Right hindlimb (tissue), 1 donor: Measurements from ENCODE around the gene CENPX.
"Not testable (repeated sequence)": the region's sequence is repeated elsewhere in the genome, so short reads cannot be mapped to it uniquely, and the experiment has no call there.

Source experiments
- DNase-seq: peaks from one replicate; pipeline ENCODE4 v3.0.0-alpha.2; 2018

Gene CENPX

DNA sequence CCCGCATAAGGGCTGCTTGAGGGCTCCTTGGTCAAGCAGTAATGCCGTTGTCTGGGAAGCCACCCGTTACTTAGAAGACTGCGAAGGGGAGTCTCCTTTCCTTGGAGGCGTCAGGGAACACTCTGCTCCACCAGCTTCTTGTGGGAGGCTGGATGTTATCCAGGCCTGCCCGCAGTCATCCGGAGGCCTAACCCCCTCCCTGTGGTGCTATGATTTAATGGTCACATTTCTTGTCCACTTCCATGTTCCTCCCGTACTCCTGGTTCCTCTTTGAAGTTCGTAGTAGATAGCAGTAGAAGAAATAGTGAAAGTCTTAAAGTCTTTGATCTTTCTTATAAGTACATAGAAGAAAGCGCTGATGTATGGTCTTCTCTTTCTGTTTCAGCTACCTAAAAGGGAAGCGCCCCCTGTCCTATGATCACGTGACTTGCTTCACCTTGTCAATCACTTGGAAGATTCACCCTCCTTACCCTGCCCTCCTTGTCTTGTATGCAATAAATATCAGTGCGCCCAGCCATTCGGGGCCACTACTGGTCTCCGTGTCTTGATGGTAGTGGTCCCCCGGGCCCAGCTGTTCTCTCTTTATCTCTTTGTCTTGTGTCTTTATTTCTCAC lies 16.2 kb upstream of the CENPX start:
- DNase-seq: not testable (repeated sequence)

DNA sequence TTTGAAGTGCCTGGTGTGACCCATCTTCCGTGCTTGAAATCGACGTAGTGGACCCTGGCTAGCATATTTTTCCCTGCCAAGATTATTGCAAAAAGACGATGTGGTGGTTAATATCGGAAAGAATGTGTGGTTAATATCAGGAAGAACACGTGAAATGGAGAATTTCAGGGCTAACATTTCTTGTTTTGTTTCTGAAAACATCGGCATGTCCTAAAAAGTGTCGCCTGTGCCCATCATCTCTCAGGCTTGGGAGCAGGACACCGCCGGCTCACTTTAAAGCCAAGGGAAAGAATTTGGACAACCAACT lies 15.2 kb upstream of the CENPX start:
- DNase-seq: no peak

DNA sequence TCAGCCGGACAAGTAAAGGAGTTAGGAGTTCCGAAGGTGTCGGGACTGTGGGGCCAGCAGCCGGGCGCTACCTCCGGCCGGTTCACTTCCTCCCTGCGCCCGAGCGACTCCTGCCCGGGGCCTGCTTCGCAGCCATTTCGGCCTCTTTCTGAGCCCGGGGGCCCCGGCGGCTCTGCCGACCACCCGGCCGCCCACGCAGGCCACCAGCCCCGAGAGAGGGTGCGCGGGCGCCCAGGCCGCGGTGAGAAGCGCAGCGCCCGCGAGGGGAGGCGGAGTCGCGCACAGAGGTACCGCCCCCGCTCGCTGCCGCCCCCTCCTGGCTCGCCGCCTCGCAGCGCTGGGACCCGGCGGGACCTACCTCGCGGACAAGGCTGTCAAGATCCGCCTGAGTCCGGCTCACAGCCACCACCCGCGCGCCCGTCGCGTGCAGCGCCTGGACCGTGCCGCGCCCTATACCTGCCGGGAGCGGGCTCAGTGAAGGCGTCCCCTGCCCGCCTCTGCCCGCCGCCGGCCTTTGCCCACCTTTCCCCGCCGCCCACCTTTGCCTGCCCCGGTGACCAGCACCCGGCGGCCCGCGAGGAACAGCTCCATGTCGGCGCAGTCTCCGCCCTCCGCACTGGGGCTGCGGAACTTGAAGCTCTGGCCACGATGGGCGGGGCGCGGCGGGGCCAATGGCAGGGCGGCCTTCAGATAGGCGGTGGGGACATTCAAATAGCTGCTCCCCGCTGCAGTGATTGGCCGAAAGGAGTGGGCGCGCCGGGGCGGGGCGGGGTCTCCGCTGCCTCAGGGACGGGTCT lies 14.6 kb upstream of the CENPX start, which contains the start of gene DCXR:
Gene DCXR, minus strand, starts transcription at position 606 of the 797 bp plus-strand sequence. Its CDS starts 15 bp downstream, at position 591.
- peak; percentile 98 for DNase-seq

DNA sequence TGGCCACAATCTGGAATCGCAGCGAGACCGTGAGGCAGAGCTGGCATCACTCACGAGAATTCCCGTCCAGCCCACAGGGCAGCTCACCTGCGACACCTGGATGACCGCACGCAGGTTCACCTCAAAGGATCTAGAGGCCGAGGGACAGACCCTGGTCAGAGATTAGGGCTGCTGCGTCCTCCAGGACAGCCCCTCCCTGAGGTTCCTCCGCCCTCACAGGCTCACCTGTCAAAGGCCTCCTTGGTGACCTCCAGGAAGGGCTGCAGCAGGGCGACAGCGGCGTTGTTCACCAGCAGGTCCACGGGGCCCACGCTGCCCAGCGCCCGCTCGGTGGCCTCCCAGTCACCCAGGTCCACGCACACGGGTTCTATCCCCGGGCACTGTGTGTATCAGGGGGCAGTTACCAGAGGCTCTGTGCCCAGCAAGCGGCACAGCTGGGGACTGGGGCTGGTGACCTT lies 14.0 kb upstream of the CENPX start:
- no peak for DNase-seq

DNA sequence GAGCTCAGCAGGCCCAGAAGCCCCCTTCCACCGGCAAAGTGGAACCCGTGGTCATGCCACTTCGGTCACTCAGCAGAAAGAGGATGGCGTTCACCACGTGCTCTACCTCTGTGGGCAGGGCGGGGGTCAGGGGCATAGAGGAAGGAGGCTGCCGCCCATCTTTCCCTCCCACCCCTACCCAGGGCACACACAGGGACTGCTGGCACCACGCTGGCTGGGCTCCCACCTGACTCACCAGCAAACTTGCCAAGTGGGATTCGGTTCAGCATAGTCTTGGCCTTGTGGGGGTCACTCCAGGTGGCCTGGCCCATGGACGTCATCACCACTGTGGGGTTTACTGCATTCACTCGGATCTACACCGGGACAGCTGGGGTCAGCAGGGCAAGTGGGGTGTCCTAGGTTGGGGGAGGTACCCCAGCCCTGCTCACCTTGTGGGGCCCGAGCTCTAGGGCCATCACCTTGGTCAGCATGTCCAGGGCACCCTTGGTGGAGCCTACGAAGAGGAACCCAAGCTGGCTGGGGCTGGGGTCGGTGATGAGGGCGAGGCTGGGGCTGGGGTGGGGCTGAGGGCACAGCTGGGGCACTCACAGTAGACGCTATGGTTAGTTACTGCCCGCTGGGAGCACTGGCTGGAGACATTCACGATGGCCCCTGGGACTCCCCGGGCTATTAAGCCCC lies 13.4 kb upstream of the CENPX start:
- DNase-seq: no peak

DNA sequence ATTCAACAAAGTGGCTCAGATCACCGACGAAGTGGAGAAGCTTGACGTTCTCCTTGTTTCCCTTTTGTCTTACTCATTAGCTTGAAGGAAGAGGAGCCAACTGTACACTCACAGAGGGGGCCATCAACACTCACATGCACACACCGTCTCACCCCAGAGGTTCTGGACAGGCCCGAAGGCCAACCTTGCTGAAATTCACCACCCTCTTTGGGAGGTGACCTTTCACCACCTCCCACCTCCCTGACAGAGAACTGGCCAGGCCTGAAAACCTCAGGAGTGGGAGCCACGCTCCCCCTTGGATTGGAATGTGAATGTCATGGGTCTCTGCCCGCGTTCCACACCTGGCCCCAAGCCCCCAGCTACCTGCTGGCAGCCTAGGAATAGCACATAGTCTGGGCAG lies 12.8 kb upstream of the CENPX start:
- DNase-seq: no peak

DNA sequence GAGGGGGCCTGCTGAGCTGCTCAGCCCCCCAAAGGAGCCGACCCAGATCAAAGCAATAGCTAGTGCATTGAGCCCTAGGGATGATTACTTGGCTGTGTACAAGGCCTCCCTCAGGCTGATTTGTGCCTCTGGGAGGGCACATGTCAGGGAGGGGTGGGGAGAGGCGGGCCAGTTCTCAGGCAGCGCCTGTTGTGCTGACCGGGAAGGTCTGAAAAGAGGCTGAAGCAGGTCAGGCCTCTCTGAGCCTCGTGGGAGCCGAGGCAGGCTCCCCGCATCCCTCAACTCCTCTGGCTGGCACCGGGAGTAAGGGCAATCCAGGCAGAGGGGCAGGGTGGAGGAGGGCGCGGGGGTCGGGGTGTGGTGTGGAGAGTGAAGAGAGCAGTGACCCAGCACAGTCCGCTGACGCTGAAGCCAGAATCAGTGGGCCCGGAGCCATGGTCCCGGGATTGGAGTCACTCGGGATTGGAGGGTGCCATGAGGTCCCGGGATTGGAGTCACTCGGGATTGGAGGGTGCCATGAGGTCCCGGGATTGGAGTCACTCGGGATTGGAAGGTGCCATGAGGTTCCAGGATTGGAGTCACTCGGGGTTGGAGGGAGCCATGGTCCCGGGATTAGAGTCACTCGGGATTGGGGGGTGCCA lies 11.8 kb upstream of the CENPX start:
- no peak for DNase-seq

DNA sequence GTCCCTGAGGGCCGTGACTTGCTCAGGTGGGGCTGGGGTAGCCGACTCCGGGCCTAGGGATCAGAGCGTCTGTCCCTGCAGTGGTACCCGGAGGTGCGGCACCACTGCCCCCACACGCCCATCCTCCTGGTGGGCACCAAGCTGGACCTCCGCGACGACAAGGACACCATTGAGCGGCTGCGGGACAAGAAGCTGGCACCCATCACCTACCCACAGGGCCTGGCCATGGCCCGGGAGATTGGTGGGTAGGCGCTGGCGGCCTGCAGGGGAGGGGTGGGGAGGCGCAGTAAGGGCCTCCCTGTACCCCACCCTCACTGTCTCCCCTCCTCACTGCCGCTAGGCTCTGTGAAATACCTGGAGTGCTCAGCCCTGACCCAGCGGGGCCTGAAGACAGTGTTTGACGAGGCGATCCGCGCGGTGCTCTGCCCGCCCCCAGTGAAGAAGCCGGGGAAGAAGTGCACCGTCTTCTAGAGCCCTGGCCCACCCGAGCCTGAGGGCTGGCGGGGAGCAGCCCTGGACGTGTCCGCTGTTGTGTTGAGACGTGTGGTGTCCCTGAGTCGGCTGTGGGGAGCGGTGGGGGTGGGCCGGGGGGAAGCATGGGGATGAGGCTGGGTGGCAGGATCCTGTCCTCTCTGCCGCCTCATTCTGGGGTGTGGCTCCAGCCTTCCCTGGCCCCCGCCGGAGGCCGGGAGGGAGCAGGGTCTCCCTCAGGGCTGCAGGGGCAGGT lies 10.8 kb upstream of the CENPX start:
- no peak for DNase-seq

DNA sequence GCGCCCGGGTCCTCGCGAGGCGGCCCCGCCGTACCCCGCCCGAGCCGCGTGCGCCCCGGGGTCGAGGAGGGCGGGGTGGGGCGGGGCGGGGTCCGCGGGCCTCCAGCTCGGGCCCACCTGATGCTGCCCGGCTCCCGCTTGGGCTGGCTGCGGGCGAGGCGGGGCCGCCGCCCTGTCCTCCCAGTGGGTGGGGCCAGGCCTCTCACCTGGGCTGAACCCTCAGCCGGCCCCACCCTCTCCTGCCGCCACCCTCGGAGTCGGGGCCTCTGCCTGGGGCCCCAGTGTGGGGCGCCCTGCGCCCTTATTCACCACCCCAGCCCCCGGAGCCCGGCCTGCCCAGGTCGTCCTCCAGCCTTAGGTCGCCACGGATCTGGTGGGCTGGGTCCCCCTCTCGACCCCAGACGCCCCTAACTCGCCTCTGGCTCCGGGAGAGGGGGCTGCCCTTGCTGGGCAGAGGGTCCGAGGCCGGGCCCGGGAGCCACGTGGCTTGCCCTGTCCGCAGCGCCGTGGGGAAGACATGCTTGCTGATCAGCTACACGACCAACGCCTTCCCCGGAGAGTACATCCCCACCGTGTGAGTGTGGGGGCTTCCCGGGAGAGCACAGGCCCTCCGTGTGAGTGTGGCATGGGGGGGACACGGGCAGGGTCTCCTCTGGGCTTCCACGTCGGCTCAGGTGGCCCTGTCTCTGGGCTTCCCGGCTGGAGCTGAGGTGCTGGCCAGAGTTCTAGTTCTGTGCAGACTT lies 9.4 kb upstream of the CENPX start:
- DNase-seq: no peak

DNA sequence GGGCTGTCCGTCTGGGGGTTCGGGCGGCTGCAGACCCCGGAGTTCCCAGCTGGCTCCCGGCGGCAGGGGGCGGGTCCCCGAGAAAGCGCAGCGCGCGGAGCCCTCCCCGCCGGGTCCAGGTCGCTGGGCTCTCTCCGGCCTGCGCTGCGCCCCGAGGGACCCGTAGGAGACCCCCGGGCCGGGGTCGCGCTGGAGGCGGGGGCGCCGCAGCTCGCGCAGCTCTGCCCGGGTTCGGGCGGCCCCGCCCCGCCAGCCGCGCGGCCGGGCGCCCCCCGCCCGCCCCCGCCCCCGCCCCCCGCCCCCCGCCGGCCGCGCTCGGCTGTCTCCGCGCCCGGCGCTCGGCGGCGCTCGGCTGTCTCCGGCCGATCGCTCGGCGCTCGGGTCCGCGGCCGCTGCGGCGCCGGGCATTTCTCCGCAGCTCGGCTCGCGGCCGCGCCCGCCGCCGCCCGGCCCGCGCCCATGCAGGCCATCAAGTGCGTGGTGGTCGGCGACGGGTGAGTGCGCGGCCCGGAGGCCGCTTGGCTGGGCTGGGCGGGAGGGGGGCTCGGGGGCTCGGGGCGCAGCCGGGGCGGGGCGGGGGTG lies 8.7 kb upstream of the CENPX start, which contains the start of gene RAC3:
Gene RAC3, plus strand, starts transcription at position 376 of the 582 bp plus-strand sequence. Its CDS starts 84 bp downstream, at position 460.
- DNase-seq: no peak

DNA sequence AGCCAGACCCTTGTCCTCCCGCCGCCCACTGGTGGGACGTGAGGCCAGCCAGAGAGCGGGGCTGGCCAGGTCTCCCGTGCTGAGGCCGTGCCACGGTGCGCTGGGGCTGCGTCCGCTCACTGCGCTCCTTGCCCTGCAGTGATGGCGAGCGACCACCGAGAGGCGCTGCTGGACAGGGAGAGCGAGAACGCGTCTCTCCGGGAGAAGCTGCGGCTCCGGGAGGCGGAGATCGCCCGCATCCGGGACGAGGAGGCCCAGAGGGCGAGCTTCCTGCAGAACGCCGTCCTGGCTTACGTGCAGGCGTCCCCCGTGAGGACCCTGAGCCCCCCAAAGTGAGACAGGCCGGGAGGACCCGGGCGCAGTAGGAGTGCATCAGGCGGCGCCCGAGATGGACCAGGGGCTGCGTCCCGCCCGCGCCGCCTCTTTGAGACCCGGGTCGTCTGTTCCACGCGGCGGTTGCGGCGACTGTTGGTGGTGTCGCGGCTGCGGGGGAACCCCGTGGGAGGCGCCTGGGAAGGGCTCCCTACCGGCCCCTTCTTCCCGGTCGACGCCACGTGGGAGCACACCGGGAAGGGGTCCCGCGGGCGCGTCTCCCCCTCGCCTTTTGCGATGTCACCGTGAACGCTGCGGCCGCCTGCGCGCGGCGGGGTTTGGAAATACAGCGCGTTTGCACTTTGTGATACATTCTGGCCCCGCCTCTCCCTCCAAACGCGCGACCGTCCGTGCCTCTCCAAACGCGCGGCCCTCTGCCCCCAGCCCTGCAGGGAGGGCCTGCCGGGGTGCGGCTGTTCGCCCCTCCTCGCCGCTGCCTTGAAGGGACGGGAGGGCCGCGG lies 8.0 kb upstream of the CENPX start:
- DNase-seq: peak; percentile 90

DNA sequence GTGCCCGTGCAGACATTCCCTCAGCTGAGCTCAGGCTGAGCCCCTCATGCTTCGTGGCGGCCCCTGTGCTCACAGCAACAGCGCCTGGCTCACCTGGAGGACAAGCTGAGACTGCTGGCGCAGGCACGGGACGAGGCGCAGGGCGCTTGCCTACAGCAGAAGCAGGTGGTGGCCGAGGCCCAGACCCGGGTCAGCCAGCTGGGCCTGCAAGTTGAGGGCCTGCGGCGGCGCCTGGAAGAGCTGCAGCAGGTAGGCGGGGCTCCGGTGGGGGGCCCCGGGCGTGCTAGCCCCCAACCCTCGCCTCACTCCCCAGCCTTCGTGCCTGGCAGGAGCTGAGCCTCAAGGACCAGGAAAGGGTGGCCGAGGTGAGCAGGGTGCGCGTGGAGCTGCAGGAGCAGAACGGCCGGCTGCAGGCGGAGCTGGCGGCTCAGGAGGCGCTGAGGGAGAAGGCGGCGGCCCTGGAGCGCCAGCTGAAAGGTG lies 7.4 kb upstream of the CENPX start:
- DNase-seq: no peak

DNA sequence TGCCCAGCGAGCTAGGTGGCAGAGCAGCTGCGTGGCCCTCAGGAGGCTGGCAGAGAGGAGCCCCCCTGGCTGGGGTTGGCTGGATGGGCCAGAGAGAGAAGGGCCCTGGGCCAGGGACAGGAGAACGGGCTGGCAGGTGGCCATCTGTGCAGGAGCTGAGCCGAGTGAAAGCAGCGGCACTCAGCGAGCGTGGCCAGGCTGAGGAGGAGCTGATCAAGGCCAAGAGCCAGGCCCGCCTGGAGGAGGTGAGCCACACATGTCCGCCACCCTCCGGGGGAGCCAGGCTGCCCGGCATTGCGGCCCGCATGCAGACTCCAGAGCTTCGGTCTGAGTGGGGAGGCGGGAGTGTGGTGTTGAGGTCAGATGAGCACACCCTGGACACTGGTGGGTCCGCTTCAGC lies 6.7 kb upstream of the CENPX start:
- no peak for DNase-seq

DNA sequence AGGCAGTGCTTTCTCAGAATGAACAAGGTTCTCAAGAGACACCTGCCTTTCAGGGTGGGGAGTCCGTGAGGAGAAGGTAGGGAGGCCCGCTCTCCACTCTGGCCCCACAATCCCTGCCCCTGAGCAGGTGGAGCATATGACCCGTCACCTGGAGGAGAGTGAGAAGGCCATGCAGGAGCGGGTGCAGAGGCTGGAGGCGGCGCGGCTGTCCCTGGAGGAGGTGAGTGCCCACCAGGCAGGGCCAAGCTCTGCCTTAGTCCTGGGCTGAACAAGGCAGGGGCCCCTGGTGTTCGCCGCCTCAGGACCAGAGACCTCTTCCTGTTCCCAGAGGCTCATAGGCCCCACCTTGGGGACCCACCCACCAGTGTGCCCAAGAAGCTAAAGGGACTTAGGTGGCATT lies 6.3 kb upstream of the CENPX start:
- DNase-seq: no peak

DNA sequence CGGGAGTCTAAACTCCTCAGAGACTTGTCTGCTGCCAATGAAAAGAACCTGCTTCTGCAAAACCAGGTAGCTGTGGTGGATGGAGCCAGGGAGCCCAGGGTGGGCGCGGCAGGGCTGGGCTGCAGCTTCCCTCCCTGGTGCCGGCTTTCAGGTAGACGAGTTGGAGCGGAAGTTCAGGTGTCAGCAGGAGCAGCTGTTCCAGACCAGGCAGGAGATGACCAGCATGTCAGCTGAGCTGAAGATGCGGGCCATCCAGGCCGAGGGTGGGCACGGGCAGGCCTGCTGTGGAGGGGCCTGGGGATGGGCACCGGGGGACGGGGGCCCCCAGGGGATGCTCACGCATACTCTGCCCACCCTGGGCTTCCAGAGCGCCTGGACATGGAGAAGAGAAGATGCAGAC lies 5.6 kb upstream of the CENPX start:
- DNase-seq: no peak

DNA sequence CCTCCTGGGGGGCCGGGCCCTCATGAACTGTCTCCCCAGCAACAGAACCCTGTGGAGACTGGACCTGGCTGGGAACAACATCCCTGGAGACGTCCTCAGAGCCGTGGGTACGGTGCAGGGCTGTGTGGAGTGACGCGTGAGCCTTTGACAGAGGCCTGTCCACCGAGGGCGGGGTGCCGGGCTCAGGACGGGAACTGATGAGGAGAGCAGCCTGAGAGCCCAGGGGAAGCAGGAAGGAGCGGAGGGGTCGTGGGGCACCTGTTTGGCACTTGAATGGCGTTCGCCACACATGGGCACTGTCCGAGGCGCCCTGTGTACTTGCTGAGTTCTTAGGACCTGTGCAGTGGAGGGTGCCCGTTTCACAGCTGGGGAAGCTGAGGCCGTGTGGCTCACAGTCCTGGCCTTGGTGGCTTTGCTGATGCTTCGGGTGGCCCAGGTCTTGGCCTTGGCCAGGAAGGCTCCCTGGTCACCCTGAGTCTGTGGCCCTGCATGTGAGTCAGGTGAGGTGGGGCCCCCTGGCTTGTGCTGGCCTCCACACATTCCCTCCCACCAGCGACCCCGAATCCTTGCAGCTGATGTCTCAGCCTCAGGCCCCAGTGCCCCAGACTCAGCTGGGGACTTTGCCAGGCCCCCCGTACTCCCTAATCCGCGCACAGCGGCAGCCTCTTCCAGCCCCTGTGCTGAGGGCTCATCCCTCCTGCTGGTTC lies 2.9 kb upstream of the CENPX start:
- DNase-seq: no peak

DNA sequence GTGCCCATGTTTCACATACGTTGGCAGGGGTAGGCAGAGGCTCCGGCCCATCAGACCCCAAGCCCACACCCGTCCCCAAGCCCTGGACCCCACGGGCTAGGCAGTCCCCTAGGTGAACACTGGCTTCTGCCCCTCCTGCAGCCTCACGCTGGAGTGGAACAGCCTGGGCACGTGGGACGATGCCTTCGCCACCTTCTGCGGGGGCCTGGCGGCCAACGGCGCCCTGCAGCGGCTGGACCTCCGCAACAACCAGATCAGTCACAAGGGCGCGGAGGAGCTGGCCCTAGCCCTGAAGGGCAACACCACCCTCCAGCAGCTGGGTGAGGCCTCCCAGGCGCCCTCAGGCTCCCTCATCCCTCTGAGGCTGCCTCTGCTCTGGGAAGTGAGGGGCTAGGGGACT lies 2.2 kb upstream of the CENPX start:
- no peak for DNase-seq

DNA sequence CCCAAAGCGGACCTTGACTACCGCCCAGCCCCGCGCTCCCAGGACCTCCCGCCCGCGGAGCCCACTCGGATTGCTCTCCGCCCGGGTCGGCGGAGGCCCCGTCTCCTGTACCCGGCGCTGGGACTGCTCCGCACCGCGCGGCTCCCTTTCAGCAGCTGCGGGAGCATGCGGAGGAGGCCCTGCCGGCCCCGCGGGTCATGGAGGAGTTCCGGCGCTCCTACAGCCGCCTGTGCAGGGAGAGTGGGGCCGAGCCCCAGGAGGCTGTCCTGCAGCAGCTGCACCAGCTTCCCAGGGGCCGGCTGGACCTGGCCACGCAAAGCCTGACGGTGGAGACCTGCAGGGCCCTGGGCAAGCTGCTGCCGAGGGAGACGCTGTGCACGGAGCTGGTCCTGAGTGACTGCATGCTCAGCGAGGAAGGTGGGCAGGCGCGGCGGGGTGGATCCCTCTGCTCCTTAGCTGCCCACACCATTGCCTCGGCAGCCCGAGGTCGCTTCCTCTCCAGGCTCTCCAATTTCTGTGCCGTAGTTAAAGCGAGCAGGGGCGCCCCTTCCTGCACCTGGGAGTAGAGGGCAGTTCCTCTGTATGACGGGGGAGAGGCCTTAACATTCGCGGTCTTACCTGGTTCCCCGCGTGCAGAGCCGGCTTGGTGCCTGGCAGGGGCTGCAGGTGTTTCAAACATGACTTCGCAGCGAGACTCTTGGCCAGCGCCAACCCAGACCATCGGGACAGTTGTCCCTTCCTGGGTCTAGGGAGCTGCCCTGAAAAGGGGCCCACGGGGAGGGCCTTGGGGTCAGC lies 966 bp upstream of the CENPX start:
- DNase-seq: no peak

DNA sequence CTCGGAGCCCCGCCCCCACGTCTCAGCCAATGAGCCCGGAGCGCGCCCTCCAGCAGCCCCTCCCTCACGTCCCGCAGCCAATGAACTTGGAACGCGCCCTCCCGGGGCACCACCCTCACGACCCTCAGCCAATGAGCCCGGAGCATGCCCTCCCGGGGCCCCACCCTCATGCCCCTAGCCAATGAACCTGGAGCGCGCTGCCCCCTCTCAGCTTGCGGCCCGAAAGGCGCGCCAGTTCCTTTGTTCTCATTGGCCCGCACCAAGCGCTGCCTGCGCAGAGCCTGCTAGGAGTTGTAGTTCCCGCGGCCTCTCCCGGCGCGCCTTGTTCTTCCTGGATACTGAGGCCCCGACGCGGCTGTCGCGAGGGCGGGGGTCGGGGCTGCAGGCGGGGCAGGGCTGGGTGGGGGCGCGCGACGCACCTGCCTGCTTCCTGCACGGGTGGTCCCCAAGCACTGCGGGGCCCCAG lies 336 bp upstream of the CENPX start, which contains the start of gene LRRC45:
Gene LRRC45, plus strand, starts transcription at position 325 of the 466 bp plus-strand sequence. CDS start 339 bp downstream, outside the sequence.
- DNase-seq: peak; percentile 100
